ENCODE measurements around the gene ZFP28. TPM values are rescaled to one million over a fixed set of nuclear protein-coding genes. Genes with fewer than 3 reads are reported as not detected.

ZFP28 gene
- polyA plus RNA-seq, 1 donor: 9.9 TPM

- DNase-seq: no peak
Observed at GRCh38 chr19:56596676-56597075, 57.9 kb downstream of the ZFP28 start.

- DNase-seq: no peak
Observed at GRCh38 chr19:56597696-56598095, 58.9 kb downstream of the ZFP28 start.

GRCh38 chr19:56601375-56601774 lies 62.6 kb downstream of the ZFP28 start:
- no peak for DNase-seq

- no peak for DNase-seq
Observed at GRCh38 chr19:56603829-56604228, 65.1 kb downstream of the ZFP28 start.

Other genes with a start within 250 kb of the ZFP28 start
- 8.1 TPM for gene ZSCAN5A, start 224.1 kb upstream of the ZFP28 start, polyA plus RNA-seq (ENCODE audit: insufficient read length)
- gene ZNF582, start 145.4 kb upstream of the ZFP28 start, polyA plus RNA-seq (ENCODE audit: insufficient read length): 6.0 TPM
- gene ZNF583, start 134.6 kb upstream of the ZFP28 start, polyA plus RNA-seq (ENCODE audit: insufficient read length): 7.0 TPM
- 11.0 TPM for gene ZNF667, start 61.6 kb upstream of the ZFP28 start, polyA plus RNA-seq (ENCODE audit: insufficient read length)
- gene ZNF471, start 31.1 kb upstream of the ZFP28 start, polyA plus RNA-seq (ENCODE audit: insufficient read length): 14.6 TPM
- gene ZNF470, start 28.5 kb downstream of the ZFP28 start, polyA plus RNA-seq (ENCODE audit: insufficient read length): 4.9 TPM
- gene ZNF71, start 56.4 kb downstream of the ZFP28 start, polyA plus RNA-seq (ENCODE audit: insufficient read length): 8.1 TPM
- 1.3 TPM for gene SMIM17, start 104.2 kb downstream of the ZFP28 start, polyA plus RNA-seq (ENCODE audit: insufficient read length)
- gene ZNF835, start 132.8 kb downstream of the ZFP28 start, polyA plus RNA-seq (ENCODE audit: insufficient read length): 3.3 TPM

Measured in hindlimb muscle (tissue), 1 donor.